ENCODE data around the gene CAPSL.

DNA sequence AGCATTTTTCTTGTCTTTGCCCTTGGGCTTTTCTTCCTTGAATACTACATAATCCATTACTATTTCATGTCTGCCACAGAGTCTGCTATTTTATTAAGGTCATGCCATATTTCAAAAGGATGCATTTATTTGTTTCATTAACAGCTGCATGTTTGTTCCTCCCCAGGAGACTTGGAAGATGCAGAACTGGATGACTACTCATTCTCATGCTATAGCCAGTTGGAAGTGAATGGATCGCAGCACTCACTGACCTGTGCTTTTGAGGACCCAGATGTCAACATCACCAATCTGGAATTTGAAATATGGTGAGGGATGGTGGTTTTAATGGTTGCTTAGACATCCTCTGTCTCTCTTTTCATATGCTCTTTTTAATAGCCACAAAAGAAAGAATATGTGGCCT is 77.7 kb downstream of the CAPSL start:
- TF ChIP-seq, protein P1, sequence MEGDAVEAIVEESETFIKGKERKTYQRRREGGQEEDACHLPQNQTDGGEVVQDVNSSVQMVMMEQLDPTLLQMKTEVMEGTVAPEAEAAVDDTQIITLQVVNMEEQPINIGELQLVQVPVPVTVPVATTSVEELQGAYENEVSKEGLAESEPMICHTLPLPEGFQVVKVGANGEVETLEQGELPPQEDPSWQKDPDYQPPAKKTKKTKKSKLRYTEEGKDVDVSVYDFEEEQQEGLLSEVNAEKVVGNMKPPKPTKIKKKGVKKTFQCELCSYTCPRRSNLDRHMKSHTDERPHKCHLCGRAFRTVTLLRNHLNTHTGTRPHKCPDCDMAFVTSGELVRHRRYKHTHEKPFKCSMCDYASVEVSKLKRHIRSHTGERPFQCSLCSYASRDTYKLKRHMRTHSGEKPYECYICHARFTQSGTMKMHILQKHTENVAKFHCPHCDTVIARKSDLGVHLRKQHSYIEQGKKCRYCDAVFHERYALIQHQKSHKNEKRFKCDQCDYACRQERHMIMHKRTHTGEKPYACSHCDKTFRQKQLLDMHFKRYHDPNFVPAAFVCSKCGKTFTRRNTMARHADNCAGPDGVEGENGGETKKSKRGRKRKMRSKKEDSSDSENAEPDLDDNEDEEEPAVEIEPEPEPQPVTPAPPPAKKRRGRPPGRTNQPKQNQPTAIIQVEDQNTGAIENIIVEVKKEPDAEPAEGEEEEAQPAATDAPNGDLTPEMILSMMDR (IDR thresholded peaks at IDR 0.05) = no peak
- no peak for TF ChIP-seq POLR2A (IDR thresholded peaks at IDR 0.05)
- no peak for TF ChIP-seq POLR2AphosphoS5 (IDR thresholded peaks at IDR 0.05)
- TF ChIP-seq EP300 (IDR thresholded peaks at IDR 0.05) = no peak

Measured in stomach (tissue), 4 donors.